ENCODE results near the gene SMAD9.
"Not testable (repeated sequence)": the region's sequence is repeated elsewhere in the genome, so short reads cannot be mapped to it uniquely, and the experiment has no call there.

Gene SMAD9

GRCh38 chr13:36910545-36910944 is 9.5 kb downstream of the SMAD9 start:
- no peak for DNase-seq

- DNase-seq, result no peak
Measured at GRCh38 chr13:36907821-36908220, 12.2 kb downstream of the SMAD9 start.

GRCh38 chr13:36907266-36907665 is 12.8 kb downstream of the SMAD9 start:
- DNase-seq, result no peak

DNA sequence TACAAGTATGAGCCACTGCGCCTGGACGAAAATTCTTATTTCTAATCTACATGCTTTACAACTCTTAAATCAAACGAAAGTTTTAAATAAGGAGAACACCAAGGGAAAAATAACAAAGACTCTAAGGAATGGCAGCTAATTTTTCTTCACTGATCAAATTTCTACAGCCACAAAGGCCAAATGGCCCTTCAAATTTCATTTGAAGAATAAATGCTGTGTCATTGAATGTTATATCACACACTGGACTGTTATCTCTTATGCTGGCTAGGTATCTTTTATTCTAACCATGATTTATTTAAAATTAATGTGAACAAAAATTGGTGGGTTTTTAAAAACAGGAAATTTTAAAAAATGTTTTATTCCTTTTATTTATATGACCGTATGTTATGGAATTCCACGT is 14.1 kb downstream of the SMAD9 start:
- no peak for DNase-seq

- DNase-seq, result peak; percentile 47
Measured at GRCh38 chr13:36903925-36904595, 16.0 kb downstream of the SMAD9 start.

DNA sequence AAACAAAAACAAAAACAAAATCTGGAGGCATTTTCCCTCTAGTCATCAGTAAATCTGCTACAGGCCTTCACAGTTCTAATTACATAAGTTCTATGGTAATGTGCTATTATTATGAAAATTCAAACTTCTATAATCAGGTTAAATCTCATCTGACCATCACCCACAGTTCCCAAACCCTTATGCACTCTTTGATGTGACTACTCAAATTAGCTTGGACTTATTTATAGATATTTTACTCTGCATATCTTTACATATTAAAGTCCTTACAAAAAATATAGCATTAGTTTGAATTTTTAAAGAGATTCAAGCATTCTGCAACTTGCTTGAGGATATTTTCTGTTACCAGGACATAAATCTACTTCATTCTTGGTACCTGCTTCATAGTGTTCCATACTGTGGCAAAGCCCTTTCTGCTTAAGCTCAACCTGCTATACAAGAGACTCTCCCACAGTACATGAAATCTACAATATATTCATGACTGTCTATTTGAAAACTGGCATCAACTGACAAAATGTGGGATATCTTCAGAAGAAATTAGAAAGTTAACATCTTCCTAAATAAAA is 22.9 kb downstream of the SMAD9 start:
- DNase-seq, result no peak

- no peak for DNase-seq
Measured at GRCh38 chr13:36891752-36892151, 28.3 kb downstream of the SMAD9 start.

GRCh38 chr13:36888645-36889044 is 31.4 kb downstream of the SMAD9 start:
- DNase-seq, result no peak

DNA sequence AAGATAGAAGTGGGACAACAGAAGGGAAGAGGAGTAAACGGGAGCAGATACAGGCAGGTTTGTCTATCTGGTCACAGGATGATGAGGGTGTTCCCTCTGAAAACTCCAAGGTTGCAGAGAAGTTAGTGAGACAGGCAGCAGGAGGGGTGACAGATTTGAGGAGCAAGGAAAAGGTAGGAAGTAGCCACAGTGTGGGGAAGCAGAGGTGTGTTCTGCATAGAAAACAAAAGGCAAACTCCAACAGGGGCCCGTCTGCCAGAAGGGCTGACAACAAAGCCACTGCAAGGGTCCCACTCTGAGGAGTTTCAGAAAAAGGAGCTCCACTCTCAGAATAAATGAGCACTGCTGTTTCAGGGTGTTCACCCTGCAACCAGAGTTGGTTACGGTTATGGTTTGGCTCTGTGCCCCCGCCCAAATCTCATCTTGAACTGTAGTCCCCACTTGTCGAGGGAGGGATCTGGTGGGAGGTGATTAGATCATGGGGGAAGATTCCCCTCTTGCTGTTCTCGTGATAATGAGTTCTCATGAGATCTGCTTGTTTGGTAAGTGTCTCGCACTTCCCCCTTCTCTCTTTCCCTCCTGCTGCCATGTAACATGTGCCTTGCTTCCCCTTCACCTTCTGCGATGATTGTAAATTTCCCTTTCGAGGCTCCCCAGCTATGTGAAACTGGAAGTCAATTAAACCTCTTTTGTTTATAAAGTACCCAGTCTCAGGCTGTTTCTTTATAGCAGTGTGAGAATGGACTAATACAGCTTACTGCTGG is 32.1 kb downstream of the SMAD9 start:
- no peak for DNase-seq

GRCh38 chr13:36885901-36886300 is 34.1 kb downstream of the SMAD9 start:
- DNase-seq, result peak; percentile 54

GRCh38 chr13:36884235-36884634 is 35.8 kb downstream of the SMAD9 start:
- DNase-seq, result no peak

DNA sequence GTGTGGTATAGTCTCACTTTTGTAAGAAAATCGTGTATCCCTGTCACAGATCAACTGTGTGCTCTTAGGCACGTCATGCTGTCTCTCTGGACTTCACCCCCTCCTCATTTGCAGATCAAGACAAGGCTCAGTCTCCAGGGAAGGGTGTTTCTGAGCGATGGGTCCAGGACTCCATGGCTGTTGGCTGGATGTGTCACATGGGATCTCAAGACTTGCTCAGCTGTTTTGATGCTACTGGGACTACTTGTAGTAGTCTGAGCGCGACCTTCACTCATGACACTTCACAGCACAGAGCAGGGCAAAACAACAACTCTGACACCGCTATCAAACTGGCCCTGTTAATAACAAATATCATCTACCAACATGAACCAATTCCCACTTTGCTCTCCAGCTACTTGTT is 36.2 kb downstream of the SMAD9 start:
- no peak for DNase-seq

DNA sequence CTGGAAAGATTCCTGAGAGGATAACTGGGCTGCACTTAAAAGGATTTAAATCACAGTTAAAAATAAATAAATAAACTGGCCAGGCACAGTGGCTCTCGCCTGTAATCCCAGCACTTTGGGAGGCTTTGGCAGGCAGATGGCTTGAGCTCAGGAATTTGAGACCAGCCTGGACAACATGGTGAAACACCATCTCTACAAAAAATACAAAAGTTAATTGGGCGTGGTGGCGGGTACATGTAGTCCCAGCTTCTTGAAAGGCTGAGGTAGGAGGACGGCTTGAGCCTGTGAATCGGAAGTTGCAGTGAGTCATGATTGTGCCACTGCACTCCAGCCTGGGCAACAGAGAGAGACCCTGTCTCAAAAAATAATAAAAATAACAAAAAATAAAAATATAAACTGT is 36.6 kb downstream of the SMAD9 start:
- not testable (repeated sequence) for DNase-seq

- DNase-seq, result no peak
Measured at GRCh38 chr13:36882829-36883390, 37.1 kb downstream of the SMAD9 start.

DNA sequence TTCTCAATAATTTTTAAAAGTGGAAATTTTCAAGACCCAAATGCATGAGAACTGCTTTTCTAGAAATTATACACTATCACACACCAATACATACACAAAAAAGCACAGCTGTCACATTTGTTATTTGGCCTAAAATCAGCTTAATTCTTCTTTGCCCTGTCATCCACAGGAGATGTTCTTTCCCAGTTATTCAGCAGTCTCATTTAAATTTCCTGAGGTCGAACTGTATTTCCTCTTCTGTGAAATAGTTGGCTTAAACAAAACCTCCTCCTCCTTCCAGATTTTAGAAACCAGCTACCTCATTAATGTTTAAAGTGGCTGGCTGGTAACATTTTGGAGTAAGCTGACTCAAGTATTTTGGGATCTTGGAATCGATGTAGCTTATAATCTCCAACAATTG is 39.1 kb downstream of the SMAD9 start:
- DNase-seq, result no peak

GRCh38 chr13:36879218-36879938 is 40.7 kb downstream of the SMAD9 start:
- no peak for DNase-seq

- DNase-seq, result no peak
Measured at GRCh38 chr13:36875961-36876360, 44.1 kb downstream of the SMAD9 start.

DNA sequence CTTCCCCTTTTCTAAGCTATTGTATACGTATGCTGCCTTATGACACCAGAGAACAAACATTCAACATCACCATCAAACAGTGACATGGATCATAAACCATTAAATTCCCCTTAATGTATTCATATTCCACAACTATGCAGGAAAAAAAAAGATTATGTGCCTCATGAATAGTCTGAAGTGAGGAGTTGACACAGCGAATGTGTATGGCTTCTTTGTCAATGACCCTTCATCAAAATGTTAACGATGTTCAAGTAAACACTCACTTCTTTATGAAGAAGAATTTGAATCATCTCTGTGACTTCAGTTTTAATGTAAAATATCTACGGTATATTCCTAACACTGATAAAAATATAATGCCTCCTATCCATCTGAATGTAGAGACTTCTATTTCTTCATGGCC is 44.6 kb downstream of the SMAD9 start:
- no peak for DNase-seq

- DNase-seq, result no peak
Measured at GRCh38 chr13:36872621-36873020, 47.4 kb downstream of the SMAD9 start.

- DNase-seq, result no peak
Measured at GRCh38 chr13:36870050-36870692, 49.9 kb downstream of the SMAD9 start.

- no peak for DNase-seq
Measured at GRCh38 chr13:36866232-36866631, 53.8 kb downstream of the SMAD9 start.

- no peak for DNase-seq
Measured at GRCh38 chr13:36865265-36865664, 54.8 kb downstream of the SMAD9 start.

DNA sequence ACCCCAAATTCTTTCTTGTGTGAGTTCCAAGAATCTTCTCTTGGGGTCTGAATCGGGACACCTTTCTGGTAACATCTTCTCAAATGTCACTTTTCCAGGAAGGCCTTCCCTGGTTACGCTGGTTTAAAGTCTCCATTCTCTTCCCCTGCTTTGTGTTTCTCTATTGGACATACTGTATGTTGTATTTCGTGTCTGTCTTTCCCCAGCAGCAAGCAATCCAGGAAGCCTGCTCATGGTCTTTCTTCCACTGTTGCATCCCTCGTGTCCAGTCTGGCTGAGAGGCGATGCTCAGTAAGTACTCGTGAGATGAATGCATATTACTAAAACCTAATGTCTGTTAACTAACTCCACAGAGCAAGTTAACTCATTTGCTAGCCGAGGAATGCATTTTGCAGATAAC is 57.3 kb downstream of the SMAD9 start:
- DNase-seq, result no peak
